ENCODE results near the gene SPINT3. TPM values are rescaled to one million over a fixed set of nuclear protein-coding genes. Genes with fewer than 3 reads are reported as not detected.

Gene SPINT3
- total RNA-seq, 6 experiments from 2014 or later: not detected

DNA sequence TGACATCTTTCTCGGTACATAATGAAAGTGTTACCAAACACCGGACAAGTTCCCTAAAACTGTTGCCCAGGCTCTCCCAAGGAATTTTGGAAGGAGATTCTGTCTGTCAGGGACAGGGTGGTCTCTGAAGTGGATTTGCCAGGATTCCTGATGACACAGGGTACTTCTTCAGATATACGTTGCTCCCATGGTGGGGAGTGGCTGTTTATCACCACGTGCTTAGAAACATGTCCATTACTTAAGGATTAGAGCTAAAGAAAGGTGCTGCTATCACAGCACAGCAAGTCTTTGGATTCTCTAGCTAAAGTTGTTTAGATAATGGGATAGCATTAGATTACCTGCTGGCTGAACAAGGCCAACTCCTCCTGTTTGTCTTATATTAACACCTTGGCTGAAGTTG is 6.3 kb downstream of the SPINT3 start:
- no peak overlapping the region for H3K4me3 Mint-ChIP-seq
- no peaks in the 10 kb centered on the region for H3K4me1 Mint-ChIP-seq (ENCODE audit: low read depth)
- TF ChIP-seq, protein P1, sequence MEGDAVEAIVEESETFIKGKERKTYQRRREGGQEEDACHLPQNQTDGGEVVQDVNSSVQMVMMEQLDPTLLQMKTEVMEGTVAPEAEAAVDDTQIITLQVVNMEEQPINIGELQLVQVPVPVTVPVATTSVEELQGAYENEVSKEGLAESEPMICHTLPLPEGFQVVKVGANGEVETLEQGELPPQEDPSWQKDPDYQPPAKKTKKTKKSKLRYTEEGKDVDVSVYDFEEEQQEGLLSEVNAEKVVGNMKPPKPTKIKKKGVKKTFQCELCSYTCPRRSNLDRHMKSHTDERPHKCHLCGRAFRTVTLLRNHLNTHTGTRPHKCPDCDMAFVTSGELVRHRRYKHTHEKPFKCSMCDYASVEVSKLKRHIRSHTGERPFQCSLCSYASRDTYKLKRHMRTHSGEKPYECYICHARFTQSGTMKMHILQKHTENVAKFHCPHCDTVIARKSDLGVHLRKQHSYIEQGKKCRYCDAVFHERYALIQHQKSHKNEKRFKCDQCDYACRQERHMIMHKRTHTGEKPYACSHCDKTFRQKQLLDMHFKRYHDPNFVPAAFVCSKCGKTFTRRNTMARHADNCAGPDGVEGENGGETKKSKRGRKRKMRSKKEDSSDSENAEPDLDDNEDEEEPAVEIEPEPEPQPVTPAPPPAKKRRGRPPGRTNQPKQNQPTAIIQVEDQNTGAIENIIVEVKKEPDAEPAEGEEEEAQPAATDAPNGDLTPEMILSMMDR (IDR thresholded peaks at IDR 0.05): no peak
- peaks cover 6% of the 10 kb centered on the region; the same call in 1 of the 2 replicates for H3K27me3 Mint-ChIP-seq (ENCODE audit: insufficient read depth)
- H3K36me3 Mint-ChIP-seq (ENCODE audit: low read depth): no peaks in the 10 kb centered on the region
- no peaks in the 10 kb centered on the region for H3K9me3 Mint-ChIP-seq
- no peak overlapping the region for H3K27ac Mint-ChIP-seq
- no peak for DNase-seq

DNA sequence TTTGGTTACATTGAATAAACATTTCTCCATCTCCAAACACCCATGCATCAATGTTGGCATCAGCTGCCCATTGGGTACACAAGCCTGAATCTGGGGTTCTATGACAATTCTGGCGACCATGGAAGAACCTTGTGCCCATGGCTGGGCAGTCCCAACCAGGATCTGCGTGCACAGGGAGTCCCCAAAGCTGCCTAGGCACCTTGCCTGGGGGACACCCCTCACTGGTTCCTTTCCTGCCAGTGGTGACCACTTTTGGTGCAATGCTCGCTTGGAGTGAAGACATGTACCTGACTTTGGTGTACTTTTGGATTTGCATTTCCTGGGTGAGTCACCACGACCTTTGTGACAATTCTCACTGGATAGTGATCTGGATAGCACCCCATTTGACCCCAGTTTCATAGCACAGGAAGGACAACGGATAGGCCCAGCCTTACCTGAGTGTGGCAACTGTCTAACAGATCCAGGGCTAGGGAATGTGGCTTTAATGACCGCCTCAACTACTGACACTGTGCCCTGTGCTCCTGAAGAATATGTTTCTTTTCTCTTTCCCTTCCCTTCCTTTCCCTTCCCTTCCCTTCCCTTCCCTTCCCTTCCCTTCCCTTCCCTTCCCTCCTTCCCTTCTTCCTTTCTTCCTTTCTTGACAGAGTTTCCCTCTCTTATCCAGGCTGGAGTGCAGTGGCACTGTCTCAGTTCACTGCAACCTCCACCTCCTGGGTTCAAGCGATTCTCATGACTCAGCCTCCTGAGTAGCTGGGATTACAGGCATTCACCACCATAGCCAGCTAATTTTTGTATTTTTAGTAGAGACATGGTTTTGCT is 7.1 kb downstream of the SPINT3 start:
- no peak overlapping the region for H3K4me3 Mint-ChIP-seq
- H3K9me3 Mint-ChIP-seq: no peaks in the 10 kb centered on the region
- H3K4me1 Mint-ChIP-seq (ENCODE audit: low read depth): no peaks in the 10 kb centered on the region
- TF ChIP-seq, protein P1 (IDR thresholded peaks at IDR 0.05): no peak
- DNase-seq: no peak
- peaks cover 6% of the 10 kb centered on the region; the same call in 1 of the 2 replicates for H3K27me3 Mint-ChIP-seq (ENCODE audit: insufficient read depth)
- H3K36me3 Mint-ChIP-seq (ENCODE audit: low read depth): no peaks in the 10 kb centered on the region
- H3K27ac Mint-ChIP-seq: no peak overlapping the region

DNA sequence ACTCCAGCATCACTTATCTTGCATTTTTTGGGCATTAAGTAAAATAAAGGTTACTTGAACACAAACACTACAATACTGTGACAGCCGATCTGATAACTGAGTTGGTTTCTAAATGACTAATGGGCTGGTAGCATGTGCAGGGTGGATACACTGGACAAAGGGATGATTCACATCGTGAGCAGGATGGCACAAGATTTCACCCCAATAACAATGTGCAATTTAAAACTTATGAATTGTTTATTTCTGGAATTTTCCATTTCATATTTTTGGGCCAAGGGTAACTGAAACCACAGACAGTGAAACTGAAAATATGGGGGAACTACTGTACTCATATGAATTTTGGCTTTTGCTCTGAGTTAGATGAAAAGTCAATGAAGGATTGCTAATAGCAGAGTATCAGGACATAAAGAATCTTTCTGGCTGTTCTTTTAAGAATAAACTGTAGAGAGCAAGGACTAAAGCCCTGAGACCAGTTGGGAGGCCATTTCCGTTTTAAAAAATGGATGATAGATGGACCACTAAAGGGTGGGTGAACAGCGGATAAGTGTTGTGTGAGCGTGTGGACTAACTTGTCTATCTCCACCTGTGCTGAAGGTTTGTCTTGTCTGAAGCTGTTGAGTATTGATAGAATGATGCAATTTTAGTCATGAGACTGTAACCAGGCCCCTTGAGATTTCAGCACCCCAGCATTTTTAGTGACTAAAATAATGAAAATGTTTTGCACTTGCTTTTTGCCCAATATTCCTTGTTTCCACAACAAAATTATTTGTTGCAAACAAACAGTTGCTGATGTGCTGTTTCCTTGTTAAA is 8.2 kb downstream of the SPINT3 start:
- peaks cover 6% of the 10 kb centered on the region; the same call in 1 of the 2 replicates for H3K27me3 Mint-ChIP-seq (ENCODE audit: insufficient read depth)
- no peaks in the 10 kb centered on the region for H3K9me3 Mint-ChIP-seq
- H3K36me3 Mint-ChIP-seq (ENCODE audit: low read depth): no peaks in the 10 kb centered on the region
- no peak overlapping the region for H3K27ac Mint-ChIP-seq
- TF ChIP-seq, protein P1 (IDR thresholded peaks at IDR 0.05): no peak
- no peaks in the 10 kb centered on the region for H3K4me1 Mint-ChIP-seq (ENCODE audit: low read depth)
- no peak overlapping the region for H3K4me3 Mint-ChIP-seq
- DNase-seq: no peak

DNA sequence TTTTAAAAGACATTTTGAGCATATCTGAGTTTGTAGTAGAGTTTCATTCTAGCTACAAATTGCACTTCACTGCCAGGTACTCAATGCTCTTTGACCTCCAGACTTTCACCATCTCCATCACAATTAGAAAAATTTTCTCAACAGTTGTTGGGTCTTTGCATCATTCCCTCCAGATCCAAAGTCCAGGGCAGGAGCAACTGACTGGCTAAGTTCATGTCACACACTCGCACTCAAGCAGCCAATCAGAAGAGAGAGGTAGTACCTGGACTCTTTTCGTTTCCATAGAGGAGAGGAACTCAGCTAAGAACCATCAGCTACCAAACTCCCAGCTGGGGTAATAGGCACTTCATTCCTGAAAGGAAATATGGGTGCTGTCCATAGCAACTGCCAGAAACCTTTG is 9.0 kb downstream of the SPINT3 start:
- Mint-ChIP-seq H3K36me3 (ENCODE audit: low read depth) (no peaks in the 10 kb centered on the region), H3K27ac (no peak overlapping the region), H3K4me3 (no peak overlapping the region), H3K4me1 (ENCODE audit: low read depth) (no peaks in the 10 kb centered on the region), H3K9me3 (no peaks in the 10 kb centered on the region), H3K27me3 (ENCODE audit: insufficient read depth) (peaks cover 5% of the 10 kb centered on the region; the same call in 1 of the 2 replicates)
- TF ChIP-seq, protein P1 (IDR thresholded peaks at IDR 0.05): no peak
- DNase-seq: no peak

DNA sequence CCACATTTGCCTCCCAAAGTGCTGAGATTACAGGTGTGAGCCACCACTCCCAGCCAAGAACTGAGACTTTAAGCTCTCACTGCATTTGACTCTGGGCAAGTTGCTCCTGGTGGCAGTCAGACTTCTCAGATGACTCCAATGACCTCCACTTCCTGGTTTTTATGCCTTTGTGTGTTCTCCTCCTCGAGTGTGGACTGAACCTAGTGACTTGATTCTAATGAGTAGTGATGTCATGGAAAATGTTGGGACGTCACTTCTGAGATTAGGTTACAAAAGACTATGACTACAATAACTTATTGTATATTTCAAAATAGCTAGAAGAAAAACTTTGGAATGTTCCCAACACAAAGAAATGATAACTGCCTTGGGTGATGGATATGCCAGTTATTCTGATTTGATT is 12.0 kb downstream of the SPINT3 start:
- Mint-ChIP-seq H3K27ac (no peak overlapping the region), H3K27me3 (ENCODE audit: insufficient read depth) (peaks cover 9% of the 10 kb centered on the region; the same call in 1 of the 2 replicates), H3K4me3 (no peak overlapping the region), H3K9me3 (no peaks in the 10 kb centered on the region), H3K4me1 (ENCODE audit: low read depth) (no peaks in the 10 kb centered on the region), H3K36me3 (ENCODE audit: low read depth) (no peaks in the 10 kb centered on the region)
- no peak for DNase-seq
- TF ChIP-seq, protein P1 (IDR thresholded peaks at IDR 0.05): no peak

Data from HFFc6 (cell line).